T-cell (primary cell): ENCODE measurements around the gene GATAD2A. TPM values are rescaled to one million over a fixed set of nuclear protein-coding genes. Genes with fewer than 3 reads are reported as not detected.
A peak's percentile ranks its signal among the peaks of the same experiment; 100 is the strongest.

ENCODE experiments used
- ATAC-seq, 4 experiments: fragments of 200-7000 bp in 3 of 4; fragments of 150-1000 bp in 1 of 4; cut with Tn5 transposase; replicated peaks in 1 of 4; 1 replicate in 3 of 4; 2 replicates in 1 of 4; pipeline ENCODE4 v1.10.0; 2021; ENCODE audit warnings: moderate library complexity in 3 of 4, mild to moderate bottlenecking in 2 of 4, moderate number of reproducible peaks in 1 of 4
- CTCF ChIA-PET, 2 donors: fragments of 300-600 bp; sonication (Branson Sonifier 250); formaldehyde crosslinking; loops; one replicate each; lab custom pipeline; 2022; ENCODE audit warnings: antibody characterized with exemption in 2 of 2; lab: Charles Lee
- POLR2A ChIA-PET, 2 donors: fragments of 300-600 bp; sonication (Branson Sonifier 250); formaldehyde crosslinking; loops; one replicate each; lab custom pipeline; 2022; ENCODE audit warnings: antibody characterized with exemption in 2 of 2; lab: Charles Lee
- DNase-seq, 35 experiments: peaks; one replicate each; pipeline versions ENCODE4 v3.0.0 to v3.0.0-alpha.2; 2013 to 2023
- H3K27ac ChIP-seq: one replicate; pipeline ENCODE4 v1.5.1; 2013; ENCODE audit warnings: low read length
- H3K27me3 ChIP-seq, 2 experiments: replicated peaks in 1 of 2; 1 replicate in 1 of 2; 2 replicates in 1 of 2; pipeline versions ENCODE4 v1.6.1 to v1.7.0; 2013; ENCODE audit warnings: low read length in 1 of 2, mixed read lengths in 1 of 2; ENCODE audit not compliant: control insufficient read depth in 2 of 2, insufficient read depth in 2 of 2; ENCODE audit errors: extremely low read depth in 1 of 2
- H3K36me3 ChIP-seq, 2 donors: 1 replicate in 1 of 2; 2 replicates in 1 of 2; pipeline versions ENCODE4 v1.6.1 to v1.7.0; 2013; ENCODE audit warnings: low read length in 1 of 2; ENCODE audit not compliant: control insufficient read depth in 2 of 2, insufficient read depth in 1 of 2; ENCODE audit errors: extremely low read depth in 1 of 2
- H3K4me1 ChIP-seq, 2 experiments: 1 replicate in 1 of 2; 2 replicates in 1 of 2; pipeline versions ENCODE4 v1.6.1 to v1.7.0; 2013; ENCODE audit warnings: low read length in 2 of 2, mixed read lengths in 1 of 2; ENCODE audit not compliant: insufficient read depth in 2 of 2, control insufficient read depth in 1 of 2; ENCODE audit errors: extremely low read depth in 1 of 2
- H3K4me3 ChIP-seq, 2 donors: 1 replicate in 1 of 2; 2 replicates in 1 of 2; pipeline versions ENCODE4 v1.5.1 to v1.7.0; 2013; ENCODE audit warnings: mild to moderate bottlenecking in 2 of 2, low read length in 1 of 2, moderate library complexity in 1 of 2; ENCODE audit not compliant: control insufficient read depth in 1 of 2; ENCODE audit errors: extremely low read depth in 1 of 2
- H3K9me3 ChIP-seq: 2 replicates; pipeline ENCODE4 v1.7.0; 2013
- H3K27ac Mint-ChIP-seq, 2 donors: one replicate each; pipeline ENCODE4 v1.8.0; 2020 to 2021; ENCODE audit warnings: mild to moderate bottlenecking in 2 of 2, mixed read lengths in 2 of 2
- H3K27me3 Mint-ChIP-seq, 2 donors: one replicate each; pipeline ENCODE4 v1.8.0; 2021 to 2022; ENCODE audit warnings: mixed read lengths in 2 of 2
- H3K36me3 Mint-ChIP-seq: one replicate; pipeline ENCODE4 v1.8.0; 2021; ENCODE audit warnings: mixed read lengths
- H3K4me1 Mint-ChIP-seq, 3 donors: one replicate each; pipeline ENCODE4 v1.8.0; 2020 to 2022; ENCODE audit warnings: mixed read lengths in 3 of 3, mild to moderate bottlenecking in 1 of 3
- H3K4me3 Mint-ChIP-seq, 3 donors: one replicate each; pipeline ENCODE4 v1.8.0; 2020 to 2022; ENCODE audit warnings: mild to moderate bottlenecking in 3 of 3, mixed read lengths in 3 of 3, moderate library complexity in 3 of 3
- H3K9me3 Mint-ChIP-seq, 3 donors: one replicate each; pipeline ENCODE4 v1.8.0; 2020 to 2022; ENCODE audit warnings: mixed read lengths in 3 of 3
- WGBS: methylation state at CpG from one replicate; pipeline ENCODE4 v1.1.5; 2013; ENCODE audit warnings: missing lambda C conversion rate; ENCODE audit not compliant: insufficient coverage; 5-methylcytosine and 5-hydroxymethylcytosine counted together
- total RNA-seq, 35 experiments: library from RNA in 6 of 35; stranded (reverse) in 6 of 35; fragments of 120-200 nt in 1 of 35; gene quantifications; one replicate each; pipeline versions ENCODE4 v1.2.1 to v1.2.4 and lab custom pipeline; 2013 to 2026

Gene GATAD2A
- total RNA-seq, 5 donors from 2014 or later (not counting 1 experiment from before 2014, with no cell fraction given): 114 to 144 (median 133) TPM

DNA sequence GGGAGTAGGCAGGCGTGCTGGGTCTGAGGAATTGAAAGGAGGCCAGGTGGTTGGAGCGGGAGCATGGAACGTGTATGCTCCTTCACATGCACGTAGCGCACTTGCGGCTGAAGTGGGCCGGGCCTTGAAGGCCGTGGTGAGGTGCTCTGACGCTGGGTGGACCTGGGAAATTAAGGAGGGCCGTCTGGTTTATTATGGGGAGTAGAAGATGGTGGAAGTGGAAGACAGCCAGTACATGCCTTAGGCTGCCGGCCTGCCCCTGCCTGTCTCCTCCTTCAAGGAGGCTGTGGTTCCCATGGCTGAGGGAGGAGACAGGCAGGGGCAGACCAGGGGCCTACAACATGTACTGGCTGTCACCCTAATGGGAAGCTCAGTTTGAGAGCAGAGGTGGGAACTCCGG is 23.9 kb downstream of the GATAD2A start:
- H3K4me3 ChIP-seq: no peak overlapping the region
- Mint-ChIP-seq H3K36me3 (peaks cover 19% of the 10 kb centered on the region), H3K27me3 (no peaks in the 10 kb centered on the region), H3K4me1 (peaks cover 80 to 95% (median 91%) of the 10 kb centered on the region in 3 donors), H3K9me3 (no peaks in the 10 kb centered on the region), H3K27ac (peak overlapping the region; percentile 27 to 55), H3K4me3 (peak overlapping the region in 1 of 3 donors; percentile 22)
- WGBS: 94% methylated on average over 11 of the region's 12 CpGs
- DNase-seq: no peak
- H3K27ac ChIP-seq: no peak overlapping the region
- H3K4me1 ChIP-seq: peaks cover 0 to 85% of the 10 kb centered on the region in 2 experiments
- ATAC-seq: no peak
- H3K9me3 ChIP-seq: no peaks in the 10 kb centered on the region
- H3K27me3 ChIP-seq: no peaks in the 10 kb centered on the region
- peaks cover 3 to 13% of the 10 kb centered on the region in 2 donors for H3K36me3 ChIP-seq
- CTCF ChIA-PET: interaction anchor here in 1 of 2 donors (0.7 kb wide), 1 partner anchor 14 kb away, joined by 3 read pairs; no protein-coding TSS in a partner anchor
- POLR2A ChIA-PET: no interaction called here

GRCh38 chr19:19432732-19433131 is 27.3 kb downstream of the GATAD2A start:
- no peaks in the 10 kb centered on the region for H3K27me3 ChIP-seq
- peaks cover 9 to 17% of the 10 kb centered on the region in 2 donors for H3K36me3 ChIP-seq
- ChIA-PET CTCF (no interaction called here), POLR2A (interaction anchor here in 1 of 2 donors (0.7 kb wide), 1 partner anchor 137 kb away, joined by 5 read pairs; no protein-coding TSS in a partner anchor)
- peak overlapping the region; percentile 35 for H3K27ac ChIP-seq
- H3K4me1 Mint-ChIP-seq: peaks cover 73 to 88% (median 83%) of the 10 kb centered on the region in 3 donors
- H3K9me3 Mint-ChIP-seq: no peaks in the 10 kb centered on the region
- H3K4me3 Mint-ChIP-seq: peak overlapping the region in 1 of 3 donors; percentile 42
- H3K27me3 Mint-ChIP-seq: no peaks in the 10 kb centered on the region
- DNase-seq (no peak), ATAC-seq (no peak)
- peaks cover 0 to 72% of the 10 kb centered on the region in 2 experiments for H3K4me1 ChIP-seq
- H3K4me3 ChIP-seq: no peak overlapping the region
- WGBS: 90% methylated on average over 2 of the region's 2 CpGs
- H3K36me3 Mint-ChIP-seq: peaks cover 22% of the 10 kb centered on the region
- no peaks in the 10 kb centered on the region for H3K9me3 ChIP-seq
- H3K27ac Mint-ChIP-seq: peak overlapping the region; percentile 64 to 84

DNA sequence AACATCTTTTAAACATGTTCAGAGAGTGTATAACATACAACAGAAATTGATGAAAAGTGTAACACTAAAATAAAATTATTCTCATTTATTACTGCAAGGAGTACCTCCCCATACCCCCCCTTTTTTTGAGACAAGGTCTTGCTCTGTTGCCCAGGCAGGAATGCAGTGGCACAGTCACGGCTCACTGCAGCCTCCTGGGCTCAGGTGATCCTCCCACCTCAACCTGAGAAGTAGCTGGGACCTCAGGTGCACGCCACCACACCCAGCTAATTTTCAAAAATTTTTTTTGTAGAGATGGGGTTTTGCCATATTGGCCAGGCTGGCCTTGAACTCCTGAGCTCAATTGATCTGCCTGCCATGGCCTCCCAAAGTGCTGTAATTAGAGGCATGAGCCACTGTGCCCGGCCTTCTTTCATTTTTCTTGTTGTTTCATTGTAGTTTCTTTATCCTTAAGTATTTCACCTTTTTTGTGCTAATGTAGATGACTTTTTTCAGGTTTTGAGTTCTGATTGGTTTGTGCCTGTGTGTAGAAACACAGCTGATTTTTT is 28.3 kb downstream of the GATAD2A start:
- no peaks in the 10 kb centered on the region for H3K9me3 Mint-ChIP-seq
- H3K4me1 Mint-ChIP-seq: peaks cover 75 to 89% (median 82%) of the 10 kb centered on the region in 3 donors
- H3K27me3 Mint-ChIP-seq: no peaks in the 10 kb centered on the region
- Histone ChIP-seq H3K4me3 (no peak overlapping the region), H3K9me3 (no peaks in the 10 kb centered on the region), H3K36me3 (peaks cover 9 to 12% of the 10 kb centered on the region in 2 donors), H3K4me1 (peaks cover 0 to 71% of the 10 kb centered on the region in 2 experiments), H3K27me3 (no peaks in the 10 kb centered on the region), H3K27ac (no peak overlapping the region)
- DNase-seq (no peak), ATAC-seq (no peak)
- no peak overlapping the region for H3K4me3 Mint-ChIP-seq
- peak overlapping the region; percentile 80 to 84 for H3K27ac Mint-ChIP-seq
- peaks cover 22% of the 10 kb centered on the region for H3K36me3 Mint-ChIP-seq
- ChIA-PET CTCF (interaction anchor here in 1 of 2 donors (0.6 kb wide), 1 partner anchor 72 kb away, joined by 5 read pairs; no protein-coding TSS in a partner anchor), POLR2A (interaction anchor here in 1 of 2 donors (0.6 kb wide), 1 partner anchor 18 kb away, joined by 3 read pairs; no protein-coding TSS in a partner anchor)
- WGBS: 100% methylated on average over 1 of the region's 3 CpGs

GRCh38 chr19:19434483-19435045 is 29.1 kb downstream of the GATAD2A start:
- H3K4me1 ChIP-seq: peaks cover 0 to 68% of the 10 kb centered on the region in 2 experiments
- ATAC-seq: no peak
- H3K9me3 Mint-ChIP-seq: no peaks in the 10 kb centered on the region
- H3K4me3 ChIP-seq: no peak overlapping the region
- H3K4me3 Mint-ChIP-seq: no peak overlapping the region
- no peaks in the 10 kb centered on the region for H3K27me3 ChIP-seq
- 100% methylated on average over 3 of the region's 8 CpGs for WGBS
- peaks cover 9 to 12% of the 10 kb centered on the region in 2 donors for H3K36me3 ChIP-seq
- no peak overlapping the region for H3K27ac ChIP-seq
- CTCF ChIA-PET: no interaction called here
- H3K4me1 Mint-ChIP-seq: peaks cover 82 to 89% (median 83%) of the 10 kb centered on the region in 3 donors
- DNase-seq: no peak
- H3K9me3 ChIP-seq: no peaks in the 10 kb centered on the region
- H3K27ac Mint-ChIP-seq: peak overlapping the region in 1 of 2 donors; percentile 71
- POLR2A ChIA-PET: interaction anchor here (0.6 kb wide), 2 partner anchors 18 to 84 kb away, joined by 3 read pairs; no protein-coding TSS in a partner anchor
- no peaks in the 10 kb centered on the region for H3K27me3 Mint-ChIP-seq
- peaks cover 25% of the 10 kb centered on the region for H3K36me3 Mint-ChIP-seq

GRCh38 chr19:19436137-19436691 is 30.7 kb downstream of the GATAD2A start:
- DNase-seq: no peak
- H3K27ac Mint-ChIP-seq: peak overlapping the region; percentile 22 to 23

DNA sequence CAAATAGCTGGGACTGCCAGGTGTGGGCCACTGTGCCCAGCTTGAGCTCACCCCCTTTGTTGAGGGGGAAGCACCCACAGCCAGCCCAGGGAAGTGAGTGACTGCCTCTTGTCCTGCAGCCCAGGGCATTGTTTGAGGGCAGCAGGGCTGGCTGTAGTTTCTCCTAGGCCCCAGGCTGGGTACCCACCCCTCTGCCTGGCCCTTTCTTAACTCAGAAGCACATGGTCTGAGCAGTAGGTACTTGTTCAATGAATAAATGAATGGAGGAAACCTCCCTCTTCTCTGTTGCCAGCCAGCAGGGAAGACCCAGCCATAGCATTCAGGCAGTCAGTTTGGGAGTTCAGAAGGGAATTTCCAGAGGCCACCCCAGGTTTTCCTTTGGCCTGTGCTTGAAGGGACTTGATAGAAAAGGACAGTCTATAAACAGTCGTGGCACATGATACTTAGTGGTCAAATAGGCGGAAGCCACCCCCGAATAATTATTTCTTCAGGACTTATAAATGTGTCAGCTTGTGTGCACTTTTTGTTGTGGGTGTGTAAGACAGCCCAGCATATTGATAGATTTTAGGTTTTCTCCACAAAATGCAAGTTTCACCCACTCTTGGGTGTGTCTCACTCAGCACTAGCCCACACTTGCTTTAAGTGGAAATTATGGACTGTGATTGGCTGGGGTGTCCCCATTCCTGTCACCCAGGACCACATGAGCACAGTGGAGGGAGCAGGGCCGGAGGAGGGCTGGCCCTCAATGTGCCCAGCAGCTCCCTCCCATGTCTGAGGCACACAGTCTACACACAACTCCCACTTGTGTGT is 33.1 kb downstream of the GATAD2A start:
- Histone ChIP-seq H3K9me3 (no peaks in the 10 kb centered on the region), H3K4me1 (peaks cover 0 to 42% of the 10 kb centered on the region in 2 experiments), H3K36me3 (peaks cover 8 to 10% of the 10 kb centered on the region in 2 donors), H3K27ac (no peak overlapping the region), H3K27me3 (no peaks in the 10 kb centered on the region), H3K4me3 (no peak overlapping the region)
- ATAC-seq (no peak), DNase-seq (no peak)
- ChIA-PET CTCF (no interaction called here), POLR2A (no interaction called here)
- no CpG with 5 or more reads among the region's 4 CpGs for WGBS
- H3K9me3 Mint-ChIP-seq: no peaks in the 10 kb centered on the region
- peaks cover 63 to 72% (median 69%) of the 10 kb centered on the region in 3 donors for H3K4me1 Mint-ChIP-seq
- H3K27me3 Mint-ChIP-seq: no peaks in the 10 kb centered on the region
- H3K4me3 Mint-ChIP-seq: no peak overlapping the region
- H3K36me3 Mint-ChIP-seq: peaks cover 15% of the 10 kb centered on the region
- peak overlapping the region; percentile 68 to 70 for H3K27ac Mint-ChIP-seq

More at GRCh38 chr19:19436137-19436691, 30.7 kb downstream of the GATAD2A start:
- WGBS: 95% methylated on average over 9 of the region's 10 CpGs
- Histone ChIP-seq H3K4me3 (no peak overlapping the region), H3K27me3 (no peaks in the 10 kb centered on the region), H3K4me1 (peaks cover 0 to 56% of the 10 kb centered on the region in 2 experiments), H3K36me3 (peaks cover 8 to 10% of the 10 kb centered on the region in 2 donors), H3K27ac (no peak overlapping the region), H3K9me3 (no peaks in the 10 kb centered on the region)
- Mint-ChIP-seq H3K4me1 (peaks cover 73 to 79% (median 76%) of the 10 kb centered on the region in 3 donors), H3K27me3 (no peaks in the 10 kb centered on the region), H3K36me3 (peaks cover 22% of the 10 kb centered on the region), H3K9me3 (no peaks in the 10 kb centered on the region), H3K4me3 (no peak overlapping the region)
- POLR2A ChIA-PET: no interaction called here
- CTCF ChIA-PET: no interaction called here
- ATAC-seq: no peak
